Left ventricle myocardium inferior (tissue), 1 donor: ENCODE results near the gene CLEC16A. TPM values are rescaled to one million over a fixed set of nuclear protein-coding genes. Genes with fewer than 3 reads are reported as not detected.

Experiments
- DNase-seq: peaks from one replicate; pipeline ENCODE4 v3.0.0-alpha.2; 2020
- H3K27ac ChIP-seq: fragments of 200-600 bp; replicated peaks from 2 replicates; pipeline ENCODE4 v1.8.0; 2021
- H3K27me3 ChIP-seq: fragments of 200-600 bp; 2 replicates; pipeline ENCODE4 v1.8.0; 2021; ENCODE audit warnings: low read depth
- H3K36me3 ChIP-seq: fragments of 200-600 bp; 2 replicates; pipeline ENCODE4 v1.8.0; 2021
- H3K4me1 ChIP-seq: fragments of 200-600 bp; 2 replicates; pipeline ENCODE4 v1.8.0; 2021
- H3K4me3 ChIP-seq: fragments of 200-600 bp; 2 replicates; pipeline ENCODE4 v1.8.0; 2021; ENCODE audit warnings: mild to moderate bottlenecking, moderate library complexity
- H3K9me3 ChIP-seq: fragments of 200-600 bp; replicated peaks from 2 replicates; pipeline ENCODE4 v1.8.0; 2021
- CTCF ChIP-seq: fragments of 200-600 bp; IDR thresholded peaks from 2 replicates; pipeline ENCODE4 v1.8.0; 2021; ENCODE audit warnings: antibody characterized with exemption, mild to moderate bottlenecking, borderline replicate concordance
- intact Hi-C: fragments of 100-400 bp; cut with micrococcal nuclease; formaldehyde crosslinking; loops from one replicate; pipeline ENCODE4 v1.11.0; 2022
- total RNA-seq: library from RNA; stranded (reverse); fragmentation: NEBNext Ultra II Directional; extraction: Animal tissue kit (Norgen Biotek cat#: 25700); gene quantifications from one replicate; pipeline ENCODE4 v1.2.1, GENCODE V29; 2021
- donor health status: DM: no; HTN: yes; CAD: no; lungs with severe emphysema.

Gene CLEC16A
- total RNA-seq, 1 donor from 2014 or later = 24.6 TPM

GRCh38 chr16:10945065-10945787, 862 bp downstream of the CLEC16A start:
- Histone ChIP-seq H3K27me3 (no peaks in the 10 kb centered on the region), H3K9me3 (no peaks in the 10 kb centered on the region), H3K27ac (peak overlapping the region; percentile 93), H3K36me3 (no peaks in the 10 kb centered on the region), H3K4me3 (peak overlapping the region; percentile 99), H3K4me1 (peaks cover 77% of the 10 kb centered on the region)
- DNase-seq = no peak
- no peak for TF ChIP-seq CTCF
- intact Hi-C loops = no loop called here

GRCh38 chr16:10946308-10946707, 1.9 kb downstream of the CLEC16A start:
- peaks cover 67% of the 10 kb centered on the region for H3K4me1 ChIP-seq
- no peak overlapping the region for H3K27ac ChIP-seq
- TF ChIP-seq CTCF = no peak
- no peaks in the 10 kb centered on the region for H3K36me3 ChIP-seq
- no peak for DNase-seq
- no peaks in the 10 kb centered on the region for H3K9me3 ChIP-seq
- no peaks in the 10 kb centered on the region for H3K27me3 ChIP-seq
- intact Hi-C loops = no loop called here
- H3K4me3 ChIP-seq = peak overlapping the region; percentile 99

- Histone ChIP-seq H3K4me3 (no peak overlapping the region), H3K27ac (no peak overlapping the region), H3K27me3 (no peaks in the 10 kb centered on the region), H3K9me3 (no peaks in the 10 kb centered on the region), H3K36me3 (no peaks in the 10 kb centered on the region), H3K4me1 (peaks cover 67% of the 10 kb centered on the region)
- no peak for DNase-seq
- intact Hi-C loops = no loop called here
- no peak for TF ChIP-seq CTCF
These were observed 2.9 kb downstream of the CLEC16A start for GRCh38 chr16:10947211-10947787.

GRCh38 chr16:10949424-10949970, 5.1 kb downstream of the CLEC16A start:
- DNase-seq = no peak
- Histone ChIP-seq H3K36me3 (no peaks in the 10 kb centered on the region), H3K4me1 (peaks cover 60% of the 10 kb centered on the region), H3K27me3 (no peaks in the 10 kb centered on the region), H3K27ac (no peak overlapping the region), H3K9me3 (no peaks in the 10 kb centered on the region), H3K4me3 (no peak overlapping the region)
- no peak for TF ChIP-seq CTCF
- intact Hi-C loops = no loop called here

- Histone ChIP-seq H3K4me3 (no peak overlapping the region), H3K9me3 (no peaks in the 10 kb centered on the region), H3K4me1 (peaks cover 54% of the 10 kb centered on the region), H3K27me3 (no peaks in the 10 kb centered on the region), H3K36me3 (no peaks in the 10 kb centered on the region), H3K27ac (no peak overlapping the region)
- intact Hi-C loops = no loop called here
- no peak for TF ChIP-seq CTCF
- no peak for DNase-seq
These were observed 6.0 kb downstream of the CLEC16A start for GRCh38 chr16:10950393-10950792.
